SW480 (cell line): ENCODE results near the gene MRPS14.

Experiments
- DNase-seq: peaks from one replicate; pipeline ENCODE4 v3.0.0-alpha.2; 2016; ENCODE audit warnings: low spot score

Gene MRPS14

GRCh38 chr1:174984952-174985351 lies 38.3 kb downstream of the MRPS14 start:
- no peak for DNase-seq

GRCh38 chr1:174982971-174983689 lies 40.1 kb downstream of the MRPS14 start:
- peak; percentile 14 for DNase-seq

GRCh38 chr1:174976436-174977108 lies 46.7 kb downstream of the MRPS14 start:
- DNase-seq: no peak

- no peak for DNase-seq
Measured at GRCh38 chr1:174975764-174976163, 47.5 kb downstream of the MRPS14 start.

GRCh38 chr1:174974711-174975119 lies 48.5 kb downstream of the MRPS14 start:
- no peak for DNase-seq

GRCh38 chr1:174971902-174972301 lies 51.3 kb downstream of the MRPS14 start:
- no peak for DNase-seq

- no peak for DNase-seq
Measured at GRCh38 chr1:174971466-174971865, 51.8 kb downstream of the MRPS14 start.

GRCh38 chr1:174969977-174970376 lies 53.2 kb downstream of the MRPS14 start:
- DNase-seq: no peak

GRCh38 chr1:174968750-174969244 lies 54.4 kb downstream of the MRPS14 start:
- no peak for DNase-seq

- no peak for DNase-seq
Measured at GRCh38 chr1:174967845-174968705, 55.1 kb downstream of the MRPS14 start.

GRCh38 chr1:174966008-174966572 lies 57.1 kb downstream of the MRPS14 start:
- no peak for DNase-seq

GRCh38 chr1:174965362-174966007 lies 57.7 kb downstream of the MRPS14 start:
- DNase-seq: no peak

- no peak for DNase-seq
Measured at GRCh38 chr1:174964972-174965361, 58.3 kb downstream of the MRPS14 start.

- no peak for DNase-seq
Measured at GRCh38 chr1:174964261-174964971, 58.8 kb downstream of the MRPS14 start.

- DNase-seq: no peak
Measured at GRCh38 chr1:174963529-174964125, 59.6 kb downstream of the MRPS14 start.
